Ishikawa (cell line): ENCODE results near the gene VPS26A.

Experiments used
- CEBPB ChIP-seq: IDR thresholded peaks from 2 replicates; pipeline ENCODE4 v1.6.1; 2012
- CREB1 ChIP-seq: IDR thresholded peaks from 2 replicates; pipeline ENCODE4 v1.6.1; 2012; ENCODE audit warnings: low read depth
- EGR1 ChIP-seq: IDR thresholded peaks from 2 replicates; pipeline ENCODE4 v1.6.1; 2012
- EP300 ChIP-seq: IDR thresholded peaks from 2 replicates; pipeline ENCODE4 v1.6.1; 2012; ENCODE audit warnings: borderline replicate concordance
- FOXM1 ChIP-seq: IDR thresholded peaks from 2 replicates; pipeline ENCODE4 v1.6.1; 2012; ENCODE audit warnings: low read depth, borderline replicate concordance
- MAX ChIP-seq: IDR thresholded peaks from 2 replicates; pipeline ENCODE4 v1.6.1; 2012
- NFIC ChIP-seq: IDR thresholded peaks from 2 replicates; pipeline ENCODE4 v1.6.1; 2012
- RAD21 ChIP-seq: IDR thresholded peaks from 2 replicates; pipeline ENCODE4 v1.6.1; 2012; ENCODE audit warnings: low read depth
- TAF1 ChIP-seq: IDR thresholded peaks from 2 replicates; pipeline ENCODE4 v1.6.1; 2012; ENCODE audit warnings: low read depth, mild to moderate bottlenecking
- TCF12 ChIP-seq: IDR thresholded peaks from 2 replicates; pipeline ENCODE4 v1.6.1; 2012; ENCODE audit warnings: low read depth
- TEAD4 ChIP-seq: IDR thresholded peaks from 2 replicates; pipeline ENCODE4 v1.6.1; 2012
- USF1 ChIP-seq: IDR thresholded peaks from 2 replicates; pipeline ENCODE4 v1.6.1; 2012
- YY1 ChIP-seq: IDR thresholded peaks from 2 replicates; pipeline ENCODE4 v1.6.1; 2012; ENCODE audit warnings: low read depth
- ZBTB7A ChIP-seq: IDR thresholded peaks from 2 replicates; pipeline ENCODE4 v1.6.1; 2012; ENCODE audit warnings: low read depth
- TF ChIP-seq, protein P1 (sequence below): IDR thresholded peaks from 2 replicates; pipeline ENCODE4 v1.6.1; 2012; ENCODE audit warnings: low read depth, mild to moderate bottlenecking

The VPS26A gene

GRCh38 chr10:69123747-69124562 is at the start of gene VPS26A:
Gene VPS26A (plus strand): TSS chr10:69124178. CDS start chr10:69124278, 100 bp downstream.
- TF ChIP-seq USF1 (peak; percentile 99), CREB1 (no peak), TCF12 (no peak), FOXM1 (no peak), RAD21 (no peak), EGR1 (peak; percentile 92), ZBTB7A (no peak), EP300 (0 out of 2 replicates have a peak, but pooled peaks have one; percentile 19), NFIC (no peak), YY1 (no peak; the same call in 1 of the 2 replicates), TAF1 (peak; percentile 73), CEBPB (no peak), TEAD4 (no peak), MAX (peak; percentile 65; the same call in 1 of the 2 replicates)
- TF ChIP-seq, protein P1, sequence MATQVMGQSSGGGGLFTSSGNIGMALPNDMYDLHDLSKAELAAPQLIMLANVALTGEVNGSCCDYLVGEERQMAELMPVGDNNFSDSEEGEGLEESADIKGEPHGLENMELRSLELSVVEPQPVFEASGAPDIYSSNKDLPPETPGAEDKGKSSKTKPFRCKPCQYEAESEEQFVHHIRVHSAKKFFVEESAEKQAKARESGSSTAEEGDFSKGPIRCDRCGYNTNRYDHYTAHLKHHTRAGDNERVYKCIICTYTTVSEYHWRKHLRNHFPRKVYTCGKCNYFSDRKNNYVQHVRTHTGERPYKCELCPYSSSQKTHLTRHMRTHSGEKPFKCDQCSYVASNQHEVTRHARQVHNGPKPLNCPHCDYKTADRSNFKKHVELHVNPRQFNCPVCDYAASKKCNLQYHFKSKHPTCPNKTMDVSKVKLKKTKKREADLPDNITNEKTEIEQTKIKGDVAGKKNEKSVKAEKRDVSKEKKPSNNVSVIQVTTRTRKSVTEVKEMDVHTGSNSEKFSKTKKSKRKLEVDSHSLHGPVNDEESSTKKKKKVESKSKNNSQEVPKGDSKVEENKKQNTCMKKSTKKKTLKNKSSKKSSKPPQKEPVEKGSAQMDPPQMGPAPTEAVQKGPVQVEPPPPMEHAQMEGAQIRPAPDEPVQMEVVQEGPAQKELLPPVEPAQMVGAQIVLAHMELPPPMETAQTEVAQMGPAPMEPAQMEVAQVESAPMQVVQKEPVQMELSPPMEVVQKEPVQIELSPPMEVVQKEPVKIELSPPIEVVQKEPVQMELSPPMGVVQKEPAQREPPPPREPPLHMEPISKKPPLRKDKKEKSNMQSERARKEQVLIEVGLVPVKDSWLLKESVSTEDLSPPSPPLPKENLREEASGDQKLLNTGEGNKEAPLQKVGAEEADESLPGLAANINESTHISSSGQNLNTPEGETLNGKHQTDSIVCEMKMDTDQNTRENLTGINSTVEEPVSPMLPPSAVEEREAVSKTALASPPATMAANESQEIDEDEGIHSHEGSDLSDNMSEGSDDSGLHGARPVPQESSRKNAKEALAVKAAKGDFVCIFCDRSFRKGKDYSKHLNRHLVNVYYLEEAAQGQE, result no peak

GRCh38 chr10:69074532-69074931 is 49.4 kb upstream of the VPS26A start:
- TF ChIP-seq, protein P1, result no peak
- TF ChIP-seq CREB1, result no peak
- TF ChIP-seq TEAD4, result no peak
- no peak for TF ChIP-seq MAX

DNA sequence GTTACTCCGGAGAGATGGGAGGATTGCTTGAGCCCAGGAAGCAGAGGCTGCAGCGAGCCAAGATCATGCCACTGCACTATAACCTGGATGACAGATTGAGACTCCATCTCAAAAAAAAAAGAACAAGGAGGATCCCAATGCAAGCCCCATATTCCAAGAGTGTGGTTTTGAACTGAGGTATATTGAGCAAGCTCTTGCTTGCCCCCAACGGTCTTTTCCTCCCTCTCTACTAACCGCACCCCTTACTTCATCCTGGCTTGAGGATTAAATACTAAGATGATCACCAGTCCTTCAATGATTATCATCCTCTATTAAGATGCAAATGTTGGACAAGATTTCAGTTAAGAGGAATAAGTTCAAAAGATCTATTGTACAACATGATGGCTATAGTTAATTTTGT is 48.5 kb upstream of the VPS26A start:
- no peak for TF ChIP-seq TAF1
- no peak for TF ChIP-seq TEAD4
- no peak for TF ChIP-seq RAD21
- no peak for TF ChIP-seq CREB1
- TF ChIP-seq EP300, result no peak
- TF ChIP-seq CEBPB, result no peak
- no peak for TF ChIP-seq MAX
- no peak for TF ChIP-seq EGR1
- TF ChIP-seq FOXM1, result no peak
- TF ChIP-seq YY1, result no peak
- TF ChIP-seq, protein P1, result no peak
- TF ChIP-seq TCF12, result no peak
- TF ChIP-seq ZBTB7A, result no peak
- TF ChIP-seq USF1, result no peak
- TF ChIP-seq NFIC, result no peak

DNA sequence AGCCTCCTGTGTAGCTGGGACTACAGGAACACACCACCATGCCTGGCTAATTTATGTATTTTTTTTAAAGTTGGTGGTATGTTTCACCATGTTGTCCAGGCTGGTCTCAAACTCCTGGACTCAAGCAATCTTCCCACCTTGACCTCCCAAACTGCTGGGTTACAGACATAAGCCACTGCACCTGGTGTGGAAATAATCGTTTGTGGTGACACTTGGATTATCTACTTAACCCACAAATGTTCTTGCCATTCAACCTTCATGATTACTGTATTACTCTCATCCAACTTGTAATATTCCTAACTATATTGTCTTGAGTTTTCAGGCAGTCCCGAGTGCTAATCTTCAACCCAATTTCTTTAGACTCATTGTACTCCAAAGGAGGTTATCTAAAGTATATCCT is 45.7 kb upstream of the VPS26A start:
- TF ChIP-seq CREB1 (no peak), EGR1 (no peak), EP300 (no peak), USF1 (no peak), ZBTB7A (no peak), TCF12 (no peak), RAD21 (no peak), TAF1 (no peak), CEBPB (no peak), MAX (no peak), FOXM1 (no peak), YY1 (no peak), NFIC (no peak), TEAD4 (no peak)
- TF ChIP-seq, protein P1, result no peak
